ENCODE results near the gene ANKZF1.

ANKZF1 gene

GRCh38 chr2:219228041-219228910 is 1.3 kb upstream of the ANKZF1 start:
- 75 to 82% methylated on average over 6 to 7 of the region's 7 CpGs for whole genome bisulfite sequencing, 2 experiments
- Histone ChIP-seq H3K9me3 (ENCODE audit: control insufficient read depth, low read length) (no peaks in the 10 kb centered on the region), H3K4me1 (ENCODE audit: control insufficient read depth, insufficient read depth, low read length) (peaks cover 13% of the 10 kb centered on the region), H3K27ac (ENCODE audit: insufficient read depth, low read depth, low read length, poor library complexity, severe bottlenecking) (no peak overlapping the region), H3K36me3 (ENCODE audit: control insufficient read depth, insufficient read depth, low read length) (peaks cover 23% of the 10 kb centered on the region), H3K27me3 (ENCODE audit: control insufficient read depth, insufficient read depth, low read length, poor library complexity, severe bottlenecking) (no peaks in the 10 kb centered on the region), H3K4me3 (ENCODE audit: insufficient read depth, low read depth, low read length) (peak overlapping the region; percentile 71)

GRCh38 chr2:219228911-219229304 is 698 bp upstream of the ANKZF1 start:
- WGBS, 2 experiments, result 9 to 10% methylated on average over 19 of the region's 19 CpGs
- Histone ChIP-seq H3K27me3 (ENCODE audit: control insufficient read depth, insufficient read depth, low read length, poor library complexity, severe bottlenecking) (no peaks in the 10 kb centered on the region), H3K27ac (ENCODE audit: insufficient read depth, low read depth, low read length, poor library complexity, severe bottlenecking) (no peak overlapping the region), H3K9me3 (ENCODE audit: control insufficient read depth, low read length) (no peaks in the 10 kb centered on the region), H3K4me1 (ENCODE audit: control insufficient read depth, insufficient read depth, low read length) (peaks cover 13% of the 10 kb centered on the region), H3K4me3 (ENCODE audit: insufficient read depth, low read depth, low read length) (peak overlapping the region; percentile 71), H3K36me3 (ENCODE audit: control insufficient read depth, insufficient read depth, low read length) (peaks cover 25% of the 10 kb centered on the region)

- Histone ChIP-seq H3K4me1 (ENCODE audit: control insufficient read depth, insufficient read depth, low read length) (peaks cover 13% of the 10 kb centered on the region), H3K9me3 (ENCODE audit: control insufficient read depth, low read length) (no peaks in the 10 kb centered on the region), H3K36me3 (ENCODE audit: control insufficient read depth, insufficient read depth, low read length) (peaks cover 21% of the 10 kb centered on the region), H3K4me3 (ENCODE audit: insufficient read depth, low read depth, low read length) (peak overlapping the region; percentile 71), H3K27ac (ENCODE audit: insufficient read depth, low read depth, low read length, poor library complexity, severe bottlenecking) (peak overlapping the region; percentile 83), H3K27me3 (ENCODE audit: control insufficient read depth, insufficient read depth, low read length, poor library complexity, severe bottlenecking) (no peaks in the 10 kb centered on the region)
- WGBS, 2 experiments, result 1 to 2% methylated on average over 24 of the region's 24 CpGs
Measured at GRCh38 chr2:219230059-219230540, 494 bp downstream of the ANKZF1 start.

GRCh38 chr2:219234331-219234730 is 4.7 kb downstream of the ANKZF1 start:
- H3K36me3 ChIP-seq (ENCODE audit: control insufficient read depth, insufficient read depth, low read length), result peaks cover 35% of the 10 kb centered on the region
- 95 to 96% methylated on average over 3 of the region's 3 CpGs for whole genome bisulfite sequencing, 2 experiments

GRCh38 chr2:219243291-219243761 is 13.7 kb downstream of the ANKZF1 start:
- Histone ChIP-seq H3K36me3 (ENCODE audit: control insufficient read depth, insufficient read depth, low read length) (peaks cover 5% of the 10 kb centered on the region), H3K9me3 (ENCODE audit: control insufficient read depth, low read length) (no peaks in the 10 kb centered on the region), H3K27ac (ENCODE audit: insufficient read depth, low read depth, low read length, poor library complexity, severe bottlenecking) (no peak overlapping the region), H3K4me3 (ENCODE audit: insufficient read depth, low read depth, low read length) (no peak overlapping the region), H3K27me3 (ENCODE audit: control insufficient read depth, insufficient read depth, low read length, poor library complexity, severe bottlenecking) (no peaks in the 10 kb centered on the region), H3K4me1 (ENCODE audit: control insufficient read depth, insufficient read depth, low read length) (peaks cover 9% of the 10 kb centered on the region)
- 91% methylated on average over 28 of the region's 28 CpGs for WGBS, 2 experiments

More at GRCh38 chr2:219234331-219234730, 4.7 kb downstream of the ANKZF1 start:
- H3K27me3 ChIP-seq (ENCODE audit: control insufficient read depth, insufficient read depth, low read length, poor library complexity, severe bottlenecking), result no peaks in the 10 kb centered on the region
- no peak overlapping the region for H3K27ac ChIP-seq (ENCODE audit: insufficient read depth, low read depth, low read length, poor library complexity, severe bottlenecking)
- H3K9me3 ChIP-seq (ENCODE audit: control insufficient read depth, low read length), result no peaks in the 10 kb centered on the region
- no peak overlapping the region for H3K4me3 ChIP-seq (ENCODE audit: insufficient read depth, low read depth, low read length)
- H3K4me1 ChIP-seq (ENCODE audit: control insufficient read depth, insufficient read depth, low read length), result peaks cover 3% of the 10 kb centered on the region

GRCh38 chr2:219244789-219245147 is 15.2 kb downstream of the ANKZF1 start:
- peaks cover 5% of the 10 kb centered on the region for H3K36me3 ChIP-seq (ENCODE audit: control insufficient read depth, insufficient read depth, low read length)
- H3K27me3 ChIP-seq (ENCODE audit: control insufficient read depth, insufficient read depth, low read length, poor library complexity, severe bottlenecking), result no peaks in the 10 kb centered on the region
- H3K27ac ChIP-seq (ENCODE audit: insufficient read depth, low read depth, low read length, poor library complexity, severe bottlenecking), result peak overlapping the region; percentile 98
- 54% methylated on average over 6 of the region's 6 CpGs for WGBS, 2 experiments
- no peaks in the 10 kb centered on the region for H3K9me3 ChIP-seq (ENCODE audit: control insufficient read depth, low read length)
- peaks cover 9% of the 10 kb centered on the region for H3K4me1 ChIP-seq (ENCODE audit: control insufficient read depth, insufficient read depth, low read length)
- peak overlapping the region; percentile 95 for H3K4me3 ChIP-seq (ENCODE audit: insufficient read depth, low read depth, low read length)

GRCh38 chr2:219245148-219245898 is 15.7 kb downstream of the ANKZF1 start, which contains the start of the genes GLB1L and STK16:
Gene GLB1L (minus strand): TSS chr2:219245444. CDS start chr2:219243573, 1,871 bp downstream.
Gene STK16 (plus strand): TSS chr2:219245479. CDS start chr2:219246000, 521 bp downstream.
- Histone ChIP-seq H3K9me3 (ENCODE audit: control insufficient read depth, low read length) (no peaks in the 10 kb centered on the region), H3K27ac (ENCODE audit: insufficient read depth, low read depth, low read length, poor library complexity, severe bottlenecking) (peak within 1 kb of the TSS; percentile 98), H3K27me3 (ENCODE audit: control insufficient read depth, insufficient read depth, low read length, poor library complexity, severe bottlenecking) (no peaks in the 10 kb centered on the region), H3K4me1 (ENCODE audit: control insufficient read depth, insufficient read depth, low read length) (peaks cover 9% of the 10 kb centered on the region), H3K4me3 (ENCODE audit: insufficient read depth, low read depth, low read length) (peak within 1 kb of the TSS; percentile 95), H3K36me3 (ENCODE audit: control insufficient read depth, insufficient read depth, low read length) (peaks cover 5% of the 10 kb centered on the region)
- 1 to 2% methylated on average over 46 of the region's 46 CpGs for WGBS, 2 experiments

- WGBS, 2 experiments, result 38 to 41% methylated on average over 10 of the region's 10 CpGs
- H3K27ac ChIP-seq (ENCODE audit: insufficient read depth, low read depth, low read length, poor library complexity, severe bottlenecking), result peak overlapping the region; percentile 98
Measured at GRCh38 chr2:219245899-219246230, 16.3 kb downstream of the ANKZF1 start.

GRCh38 chr2:219246559-219246958 is 17.0 kb downstream of the ANKZF1 start:
- Histone ChIP-seq H3K9me3 (ENCODE audit: control insufficient read depth, low read length) (no peaks in the 10 kb centered on the region), H3K4me1 (ENCODE audit: control insufficient read depth, insufficient read depth, low read length) (peaks cover 9% of the 10 kb centered on the region), H3K36me3 (ENCODE audit: control insufficient read depth, insufficient read depth, low read length) (peaks cover 5% of the 10 kb centered on the region), H3K4me3 (ENCODE audit: insufficient read depth, low read depth, low read length) (no peak overlapping the region), H3K27me3 (ENCODE audit: control insufficient read depth, insufficient read depth, low read length, poor library complexity, severe bottlenecking) (peaks cover 8% of the 10 kb centered on the region), H3K27ac (ENCODE audit: insufficient read depth, low read depth, low read length, poor library complexity, severe bottlenecking) (no peak overlapping the region)
- 94 to 98% methylated on average over 10 of the region's 10 CpGs for WGBS, 2 experiments

More at GRCh38 chr2:219245899-219246230, 16.3 kb downstream of the ANKZF1 start:
- peaks cover under 1% of the 10 kb centered on the region for H3K27me3 ChIP-seq (ENCODE audit: control insufficient read depth, insufficient read depth, low read length, poor library complexity, severe bottlenecking)
- H3K4me1 ChIP-seq (ENCODE audit: control insufficient read depth, insufficient read depth, low read length), result peaks cover 9% of the 10 kb centered on the region
- H3K9me3 ChIP-seq (ENCODE audit: control insufficient read depth, low read length), result no peaks in the 10 kb centered on the region
- peaks cover 5% of the 10 kb centered on the region for H3K36me3 ChIP-seq (ENCODE audit: control insufficient read depth, insufficient read depth, low read length)
- peak overlapping the region; percentile 95 for H3K4me3 ChIP-seq (ENCODE audit: insufficient read depth, low read depth, low read length)
